T-cell (primary cell): ENCODE results near the gene SPATA6L. TPM values are rescaled to one million over a fixed set of nuclear protein-coding genes. Genes with fewer than 3 reads are reported as not detected.

ENCODE experiments used
- ATAC-seq, 4 experiments: fragments of 200-7000 bp in 3 of 4; fragments of 150-1000 bp in 1 of 4; cut with Tn5 transposase; replicated peaks in 1 of 4; 1 replicate in 3 of 4; 2 replicates in 1 of 4; pipeline ENCODE4 v1.10.0; 2021; ENCODE audit warnings: moderate library complexity in 3 of 4, mild to moderate bottlenecking in 2 of 4, moderate number of reproducible peaks in 1 of 4
- CTCF ChIA-PET, 2 donors: fragments of 300-600 bp; sonication (Branson Sonifier 250); formaldehyde crosslinking; loops; one replicate each; lab custom pipeline; 2022; ENCODE audit warnings: antibody characterized with exemption in 2 of 2; lab: Charles Lee
- POLR2A ChIA-PET, 2 donors: fragments of 300-600 bp; sonication (Branson Sonifier 250); formaldehyde crosslinking; loops; one replicate each; lab custom pipeline; 2022; ENCODE audit warnings: antibody characterized with exemption in 2 of 2; lab: Charles Lee
- DNase-seq, 35 experiments: peaks; one replicate each; pipeline versions ENCODE4 v3.0.0 to v3.0.0-alpha.2; 2013 to 2023
- H3K27ac ChIP-seq: one replicate; pipeline ENCODE4 v1.5.1; 2013; ENCODE audit warnings: low read length
- H3K27me3 ChIP-seq, 2 experiments: replicated peaks in 1 of 2; 1 replicate in 1 of 2; 2 replicates in 1 of 2; pipeline versions ENCODE4 v1.6.1 to v1.7.0; 2013; ENCODE audit warnings: low read length in 1 of 2, mixed read lengths in 1 of 2; ENCODE audit not compliant: control insufficient read depth in 2 of 2, insufficient read depth in 2 of 2; ENCODE audit errors: extremely low read depth in 1 of 2
- H3K36me3 ChIP-seq, 2 donors: 1 replicate in 1 of 2; 2 replicates in 1 of 2; pipeline versions ENCODE4 v1.6.1 to v1.7.0; 2013; ENCODE audit warnings: low read length in 1 of 2; ENCODE audit not compliant: control insufficient read depth in 2 of 2, insufficient read depth in 1 of 2; ENCODE audit errors: extremely low read depth in 1 of 2
- H3K4me1 ChIP-seq, 2 experiments: 1 replicate in 1 of 2; 2 replicates in 1 of 2; pipeline versions ENCODE4 v1.6.1 to v1.7.0; 2013; ENCODE audit warnings: low read length in 2 of 2, mixed read lengths in 1 of 2; ENCODE audit not compliant: insufficient read depth in 2 of 2, control insufficient read depth in 1 of 2; ENCODE audit errors: extremely low read depth in 1 of 2
- H3K4me3 ChIP-seq, 2 donors: 1 replicate in 1 of 2; 2 replicates in 1 of 2; pipeline versions ENCODE4 v1.5.1 to v1.7.0; 2013; ENCODE audit warnings: mild to moderate bottlenecking in 2 of 2, low read length in 1 of 2, moderate library complexity in 1 of 2; ENCODE audit not compliant: control insufficient read depth in 1 of 2; ENCODE audit errors: extremely low read depth in 1 of 2
- H3K9me3 ChIP-seq: 2 replicates; pipeline ENCODE4 v1.7.0; 2013
- H3K27ac Mint-ChIP-seq, 2 donors: one replicate each; pipeline ENCODE4 v1.8.0; 2020 to 2021; ENCODE audit warnings: mild to moderate bottlenecking in 2 of 2, mixed read lengths in 2 of 2
- H3K27me3 Mint-ChIP-seq, 2 donors: one replicate each; pipeline ENCODE4 v1.8.0; 2021 to 2022; ENCODE audit warnings: mixed read lengths in 2 of 2
- H3K36me3 Mint-ChIP-seq: one replicate; pipeline ENCODE4 v1.8.0; 2021; ENCODE audit warnings: mixed read lengths
- H3K4me1 Mint-ChIP-seq, 3 donors: one replicate each; pipeline ENCODE4 v1.8.0; 2020 to 2022; ENCODE audit warnings: mixed read lengths in 3 of 3, mild to moderate bottlenecking in 1 of 3
- H3K4me3 Mint-ChIP-seq, 3 donors: one replicate each; pipeline ENCODE4 v1.8.0; 2020 to 2022; ENCODE audit warnings: mild to moderate bottlenecking in 3 of 3, mixed read lengths in 3 of 3, moderate library complexity in 3 of 3
- H3K9me3 Mint-ChIP-seq, 3 donors: one replicate each; pipeline ENCODE4 v1.8.0; 2020 to 2022; ENCODE audit warnings: mixed read lengths in 3 of 3
- WGBS: methylation state at CpG from one replicate; pipeline ENCODE4 v1.1.5; 2013; ENCODE audit warnings: missing lambda C conversion rate; ENCODE audit not compliant: insufficient coverage; 5-methylcytosine and 5-hydroxymethylcytosine counted together
- total RNA-seq, 35 experiments: library from RNA in 6 of 35; stranded (reverse) in 6 of 35; fragments of 120-200 nt in 1 of 35; gene quantifications; one replicate each; pipeline versions ENCODE4 v1.2.1 to v1.2.4 and lab custom pipeline; 2013 to 2026

Gene SPATA6L
- total RNA-seq, 5 donors from 2014 or later (not counting 1 experiment from before 2014, with no cell fraction given): 1.2 to 5.2 (median 2.5) TPM

- no peak overlapping the region for H3K27ac Mint-ChIP-seq
- no peak for ATAC-seq
- no peak overlapping the region for H3K4me3 Mint-ChIP-seq
- no peaks in the 10 kb centered on the region for H3K9me3 Mint-ChIP-seq
- no peaks in the 10 kb centered on the region for H3K9me3 ChIP-seq
- H3K36me3 ChIP-seq: no peaks in the 10 kb centered on the region
- POLR2A ChIA-PET: interaction anchor here (0.6 kb wide), 2 partner anchors 22 to 23 kb away, joined by 4 to 5 read pairs; no protein-coding TSS in a partner anchor
- H3K4me3 ChIP-seq: no peak overlapping the region
- H3K27me3 ChIP-seq: no peaks in the 10 kb centered on the region
- H3K4me1 Mint-ChIP-seq: peaks cover 16 to 21% (median 20%) of the 10 kb centered on the region in 3 donors
- H3K27me3 Mint-ChIP-seq: no peaks in the 10 kb centered on the region
- H3K27ac ChIP-seq: no peak overlapping the region
- 82% methylated on average over 8 of the region's 10 CpGs for WGBS
- H3K4me1 ChIP-seq: peaks cover 0 to 10% of the 10 kb centered on the region in 2 experiments
- no peak for DNase-seq
- CTCF ChIA-PET: no interaction called here
- H3K36me3 Mint-ChIP-seq: no peaks in the 10 kb centered on the region
Measured at GRCh38 chr9:4622016-4622415, 44.3 kb downstream of the SPATA6L start.

GRCh38 chr9:4620881-4621555 is 45.3 kb downstream of the SPATA6L start:
- Mint-ChIP-seq H3K36me3 (no peaks in the 10 kb centered on the region), H3K4me3 (no peak overlapping the region), H3K27ac (no peak overlapping the region), H3K27me3 (no peaks in the 10 kb centered on the region), H3K4me1 (peaks cover 16 to 21% (median 20%) of the 10 kb centered on the region in 3 donors), H3K9me3 (no peaks in the 10 kb centered on the region)
- WGBS: 88% methylated on average over 1 of the region's 2 CpGs
- Histone ChIP-seq H3K27ac (no peak overlapping the region), H3K9me3 (no peaks in the 10 kb centered on the region), H3K4me1 (peaks cover 0 to 10% of the 10 kb centered on the region in 2 experiments), H3K4me3 (no peak overlapping the region), H3K36me3 (no peaks in the 10 kb centered on the region), H3K27me3 (no peaks in the 10 kb centered on the region)
- POLR2A ChIA-PET: interaction anchor here in 1 of 2 donors (0.6 kb wide), 2 partner anchors 8 to 24 kb away, joined by 4 to 5 read pairs; no protein-coding TSS in a partner anchor
- DNase-seq (no peak), ATAC-seq (no peak)
- CTCF ChIA-PET: interaction anchor here (0.5 to 1.1 kb wide), 3 partner anchors 16 to 803 kb away, joined by 3 to 4 read pairs (median 3); no protein-coding TSS in a partner anchor

GRCh38 chr9:4620057-4620765 is 46.1 kb downstream of the SPATA6L start:
- H3K9me3 ChIP-seq: no peaks in the 10 kb centered on the region
- H3K27me3 ChIP-seq: no peaks in the 10 kb centered on the region
- H3K27ac Mint-ChIP-seq: peak overlapping the region; percentile 3 to 6
- H3K4me3 Mint-ChIP-seq: peak overlapping the region in 1 of 3 donors; percentile 2
- peaks cover 0 to 10% of the 10 kb centered on the region in 2 experiments for H3K4me1 ChIP-seq
- H3K27me3 Mint-ChIP-seq: no peaks in the 10 kb centered on the region
- POLR2A ChIA-PET: interaction anchor here (0.6 to 0.8 kb wide), 2 partner anchors 8 to 62 kb away, joined by 3 to 4 read pairs; no protein-coding TSS in a partner anchor
- H3K9me3 Mint-ChIP-seq: no peaks in the 10 kb centered on the region
- H3K4me1 Mint-ChIP-seq: peaks cover 22 to 26% (median 25%) of the 10 kb centered on the region in 3 donors
- H3K36me3 Mint-ChIP-seq: no peaks in the 10 kb centered on the region
- H3K36me3 ChIP-seq: no peaks in the 10 kb centered on the region
- H3K4me3 ChIP-seq: no peak overlapping the region
- CTCF ChIA-PET: interaction anchor here (0.5 to 1.1 kb wide), 3 partner anchors 15 to 804 kb away, joined by 3 to 4 read pairs (median 3); no protein-coding TSS in a partner anchor
- WGBS: 0% methylated on average over 2 of the region's 3 CpGs
- ATAC-seq (peak in 3 of 4 experiments; percentile 28 to 78 (median 54)), DNase-seq (peak in 1 of 35 experiments; percentile 0)
- H3K27ac ChIP-seq: no peak overlapping the region

- H3K27ac Mint-ChIP-seq: no peak overlapping the region
- CTCF ChIA-PET: no interaction called here
Measured at GRCh38 chr9:4618700-4619099, 47.6 kb downstream of the SPATA6L start.

GRCh38 chr9:4617752-4618151 is 48.5 kb downstream of the SPATA6L start:
- WGBS: 77% methylated on average over 2 of the region's 3 CpGs
- no peak overlapping the region for H3K27ac ChIP-seq
- H3K27me3 ChIP-seq: no peaks in the 10 kb centered on the region
- POLR2A ChIA-PET: no interaction called here
- ATAC-seq (no peak), DNase-seq (no peak)
- no peaks in the 10 kb centered on the region for H3K9me3 ChIP-seq
- CTCF ChIA-PET: no interaction called here
- no peak overlapping the region for H3K4me3 Mint-ChIP-seq
- H3K4me1 Mint-ChIP-seq: peaks cover 28 to 31% (median 29%) of the 10 kb centered on the region in 3 donors
- peaks cover 0 to 10% of the 10 kb centered on the region in 2 experiments for H3K4me1 ChIP-seq
- H3K4me3 ChIP-seq: no peak overlapping the region
- H3K27me3 Mint-ChIP-seq: no peaks in the 10 kb centered on the region
- no peaks in the 10 kb centered on the region for H3K9me3 Mint-ChIP-seq
- H3K36me3 Mint-ChIP-seq: no peaks in the 10 kb centered on the region
- H3K27ac Mint-ChIP-seq: no peak overlapping the region
- H3K36me3 ChIP-seq: no peaks in the 10 kb centered on the region

More at GRCh38 chr9:4618700-4619099, 47.6 kb downstream of the SPATA6L start:
- no peak for DNase-seq
- H3K4me3 ChIP-seq: no peak overlapping the region
- Mint-ChIP-seq H3K36me3 (no peaks in the 10 kb centered on the region), H3K9me3 (no peaks in the 10 kb centered on the region), H3K4me1 (peaks cover 28 to 31% (median 29%) of the 10 kb centered on the region in 3 donors), H3K27me3 (no peaks in the 10 kb centered on the region), H3K4me3 (no peak overlapping the region)
- H3K4me1 ChIP-seq: peaks cover 0 to 10% of the 10 kb centered on the region in 2 experiments
- no peaks in the 10 kb centered on the region for H3K27me3 ChIP-seq
- no peak for ATAC-seq
- no peak overlapping the region for H3K27ac ChIP-seq
- no peaks in the 10 kb centered on the region for H3K36me3 ChIP-seq
- POLR2A ChIA-PET: no interaction called here
- no CpG with 5 or more reads among the region's 2 CpGs for WGBS
- no peaks in the 10 kb centered on the region for H3K9me3 ChIP-seq

GRCh38 chr9:4615778-4616177 is 50.5 kb downstream of the SPATA6L start:
- H3K36me3 Mint-ChIP-seq: no peaks in the 10 kb centered on the region
- no peaks in the 10 kb centered on the region for H3K27me3 Mint-ChIP-seq
- 20% methylated on average over 1 of the region's 5 CpGs for WGBS

More at GRCh38 chr9:4615778-4616177, 50.5 kb downstream of the SPATA6L start:
- Histone ChIP-seq H3K4me3 (no peak overlapping the region), H3K36me3 (no peaks in the 10 kb centered on the region), H3K27me3 (no peaks in the 10 kb centered on the region), H3K27ac (no peak overlapping the region), H3K9me3 (no peaks in the 10 kb centered on the region), H3K4me1 (peaks cover 0 to 10% of the 10 kb centered on the region in 2 experiments)
- POLR2A ChIA-PET: no interaction called here
- Mint-ChIP-seq H3K27ac (no peak overlapping the region), H3K9me3 (peaks cover 0 to 6% (median 5%) of the 10 kb centered on the region in 3 donors), H3K4me1 (peaks cover 25 to 27% (median 26%) of the 10 kb centered on the region in 3 donors), H3K4me3 (no peak overlapping the region)
- DNase-seq (no peak), ATAC-seq (no peak)
- CTCF ChIA-PET: no interaction called here
